Measurements from ENCODE around the gene AP5Z1.
"Not testable (repeated sequence)": the region's sequence is repeated elsewhere in the genome, so short reads cannot be mapped to it uniquely, and the experiment has no call there.

Gene AP5Z1

DNA sequence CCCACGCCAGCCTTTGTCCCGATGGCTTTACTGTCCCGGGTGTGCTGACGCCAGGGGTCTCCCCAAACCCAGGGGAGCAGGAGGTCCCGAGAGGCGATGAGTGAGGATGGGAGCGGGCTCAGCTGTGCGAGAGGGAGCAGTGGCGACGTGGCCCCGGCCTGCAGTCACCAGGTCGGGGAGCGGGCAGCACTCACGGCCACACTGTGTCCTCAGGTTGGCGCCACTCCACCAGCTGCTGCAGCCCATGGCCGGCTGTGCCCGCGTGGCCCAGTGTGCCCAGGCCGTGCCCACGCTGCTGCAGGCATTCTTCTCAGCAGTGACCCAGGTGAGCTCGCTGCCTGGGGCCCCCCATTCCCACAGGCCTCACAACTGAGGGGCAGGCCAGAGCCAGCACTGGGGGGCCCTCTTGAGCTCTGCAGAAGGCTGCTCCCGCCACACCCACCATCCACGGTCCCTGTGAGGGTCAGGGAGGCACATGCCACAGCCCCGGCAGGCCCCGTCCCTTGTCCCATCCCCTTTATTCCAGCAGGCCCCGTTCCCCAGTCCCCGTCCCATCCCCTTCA is 13.3 kb downstream of the AP5Z1 start:
- DNase-seq (ENCODE audit: low spot score): no peak

GRCh38 chr7:4789194-4790077 is 14.0 kb downstream of the AP5Z1 start:
- no peak for DNase-seq (ENCODE audit: low spot score)

GRCh38 chr7:4790078-4790465 is 14.6 kb downstream of the AP5Z1 start:
- DNase-seq (ENCODE audit: low spot score): no peak

- no peak for DNase-seq (ENCODE audit: low spot score)
These were observed 15.1 kb downstream of the AP5Z1 start for GRCh38 chr7:4790516-4790991.

DNA sequence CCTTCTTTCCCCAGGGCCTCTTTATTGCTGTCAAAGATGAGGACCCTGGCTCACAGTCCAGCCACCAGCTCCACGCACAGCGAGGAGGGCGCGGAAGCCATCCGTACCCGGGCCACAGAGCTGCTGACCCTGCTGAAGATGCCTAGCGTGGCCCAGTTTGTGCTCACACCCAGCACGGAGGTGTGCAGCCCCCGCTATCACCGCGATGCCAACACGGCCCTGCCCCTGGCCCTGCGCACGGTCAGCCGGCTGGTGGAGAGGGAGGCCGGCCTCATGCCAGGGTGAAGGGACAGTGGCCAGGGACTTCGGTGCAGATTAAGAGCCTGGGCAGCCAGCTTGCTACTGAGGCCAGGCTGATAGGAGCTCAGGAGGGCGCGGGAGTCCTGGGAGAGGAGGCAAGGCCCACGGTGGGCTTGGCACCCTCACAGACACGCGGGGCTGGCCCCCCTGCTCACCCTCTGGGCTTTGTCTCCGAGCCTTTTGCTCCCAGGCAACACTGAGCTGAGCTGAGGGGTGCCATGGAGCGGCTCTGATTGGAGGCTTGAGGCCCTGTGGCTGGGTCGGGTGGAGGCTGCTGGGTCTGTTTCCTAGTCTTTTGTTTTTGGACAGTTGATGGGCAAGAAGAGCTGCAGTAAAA is 15.8 kb downstream of the AP5Z1 start:
- no peak for DNase-seq (ENCODE audit: low spot score)

DNA sequence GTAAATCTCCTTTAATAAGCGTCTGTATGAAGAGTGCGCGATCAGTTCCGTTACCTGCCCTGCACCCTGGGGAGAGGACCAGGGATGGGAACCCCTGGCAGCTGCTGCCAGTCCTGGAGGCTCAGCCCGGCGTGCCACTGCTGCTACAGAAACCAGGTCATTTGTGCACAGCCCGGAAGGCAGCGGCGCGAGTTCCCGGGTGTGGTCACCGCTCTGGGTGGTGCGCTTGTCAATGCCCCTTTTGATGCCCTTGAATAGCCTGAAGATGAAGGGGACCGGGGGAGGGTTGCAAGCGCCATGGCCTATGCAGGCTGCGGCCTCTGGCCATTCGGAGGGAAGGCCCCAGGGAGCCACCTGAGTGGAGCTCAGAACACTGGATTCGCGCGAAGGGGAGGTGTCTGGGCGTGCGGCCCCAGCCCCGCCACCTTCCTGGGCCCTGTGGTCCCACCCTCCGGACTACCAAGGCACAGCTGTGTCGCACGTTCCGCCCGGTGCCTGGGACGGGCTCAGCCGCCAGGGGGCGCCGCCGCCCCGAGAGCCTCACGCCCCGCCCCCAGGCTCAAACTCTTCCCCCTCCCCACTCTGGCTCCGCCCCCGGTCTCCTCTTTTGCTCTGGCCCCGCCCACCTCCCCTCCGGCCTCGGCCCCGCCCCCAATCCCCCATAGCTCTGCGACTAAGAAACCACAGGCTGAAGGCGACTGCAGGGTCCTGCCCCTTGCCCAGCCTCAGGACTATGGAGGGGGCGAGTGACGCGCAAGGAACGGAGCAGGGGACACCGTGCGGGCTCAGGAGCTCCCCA is 16.5 kb downstream of the AP5Z1 start:
- no peak for DNase-seq (ENCODE audit: low spot score)

- no peak for DNase-seq (ENCODE audit: low spot score)
These were observed 17.2 kb downstream of the AP5Z1 start for GRCh38 chr7:4792537-4793126.

DNA sequence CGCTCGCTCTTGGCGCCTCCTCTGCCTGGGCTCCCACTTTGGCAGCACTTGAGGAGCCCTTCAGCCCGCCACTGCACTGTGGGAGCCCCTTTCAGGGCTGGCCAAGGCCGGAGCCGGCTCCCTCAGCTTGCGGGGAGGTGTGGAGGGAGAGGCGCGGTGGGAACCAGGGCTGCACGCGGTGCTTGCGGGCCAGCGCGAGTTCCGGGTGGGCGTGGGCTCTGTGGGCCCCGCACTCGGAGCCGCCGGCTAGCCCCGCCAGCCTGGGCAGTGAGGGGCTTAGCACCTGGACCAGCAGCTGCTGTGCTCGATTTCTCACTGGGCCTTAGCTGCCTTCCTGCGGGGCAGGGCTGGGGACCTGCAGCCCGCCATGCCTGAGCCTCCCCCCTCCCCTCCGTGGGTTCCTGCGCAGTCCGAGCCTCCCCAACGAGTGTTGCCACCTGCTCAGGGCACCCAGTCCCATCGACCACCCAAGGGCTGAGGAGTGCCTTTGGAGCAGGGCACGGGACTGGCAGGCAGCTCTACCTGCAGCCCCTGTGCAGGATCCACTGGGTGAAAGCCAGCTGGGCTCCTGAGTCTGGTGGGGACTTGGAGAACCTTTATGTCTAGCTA is 18.1 kb downstream of the AP5Z1 start:
- DNase-seq (ENCODE audit: low spot score): not testable (repeated sequence)

GRCh38 chr7:4794171-4794570 is 18.7 kb downstream of the AP5Z1 start:
- not testable (repeated sequence) for DNase-seq (ENCODE audit: low spot score)

DNA sequence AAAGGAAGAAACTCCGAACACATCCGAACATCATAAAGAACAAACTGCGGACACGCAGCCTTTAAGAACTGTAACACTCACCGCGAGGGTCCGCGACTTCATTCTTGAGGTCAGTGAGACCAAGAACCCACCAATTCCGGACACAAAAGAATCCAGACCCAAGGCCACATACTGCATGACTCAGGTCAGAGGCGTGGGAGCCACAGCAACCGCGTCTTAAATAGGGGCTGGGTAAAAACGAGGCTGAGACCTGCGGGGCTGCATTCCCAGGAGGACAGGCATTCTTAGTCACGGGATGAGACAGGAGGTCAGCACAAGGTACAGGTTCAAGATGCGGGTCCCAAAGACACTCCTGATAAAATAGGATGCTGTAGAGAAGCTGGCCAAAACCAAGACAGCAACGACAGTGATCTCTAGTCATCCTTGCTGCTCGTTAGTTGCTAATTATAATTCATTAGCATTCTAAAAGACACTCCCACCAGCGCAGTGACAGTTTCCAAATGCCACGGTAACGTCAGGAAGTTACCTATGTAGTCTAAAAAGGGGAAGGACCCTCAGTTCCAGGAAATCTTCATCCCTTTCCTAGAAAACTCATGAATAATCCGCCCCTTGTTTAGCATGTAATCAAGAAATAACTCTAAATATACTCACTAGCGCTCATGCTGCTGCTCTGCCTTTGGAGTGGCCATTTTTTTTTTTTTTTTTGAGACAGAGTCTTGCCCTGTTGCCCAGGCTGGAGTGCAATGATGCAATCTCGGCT is 19.3 kb downstream of the AP5Z1 start:
- no peak for DNase-seq (ENCODE audit: low spot score)

DNA sequence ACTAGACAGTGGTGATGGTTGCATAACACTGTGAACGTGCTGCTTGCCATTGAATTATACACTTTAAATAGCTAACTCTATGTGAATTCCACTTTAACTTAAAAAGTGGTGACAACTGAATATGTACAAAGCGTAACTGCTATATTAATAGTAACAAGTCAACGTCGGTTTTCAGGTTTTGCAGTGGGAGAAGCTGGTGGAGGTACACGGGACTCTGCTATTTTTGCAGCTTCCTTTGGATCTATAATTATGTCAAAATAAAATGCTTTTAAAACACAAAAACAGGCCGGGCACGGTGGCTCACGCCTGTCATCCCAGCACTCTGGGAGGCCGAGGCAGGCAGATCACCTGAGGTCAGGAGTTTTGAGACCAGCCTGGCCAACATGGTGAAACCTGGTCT is 21.0 kb downstream of the AP5Z1 start:
- DNase-seq (ENCODE audit: low spot score): no peak

DNA sequence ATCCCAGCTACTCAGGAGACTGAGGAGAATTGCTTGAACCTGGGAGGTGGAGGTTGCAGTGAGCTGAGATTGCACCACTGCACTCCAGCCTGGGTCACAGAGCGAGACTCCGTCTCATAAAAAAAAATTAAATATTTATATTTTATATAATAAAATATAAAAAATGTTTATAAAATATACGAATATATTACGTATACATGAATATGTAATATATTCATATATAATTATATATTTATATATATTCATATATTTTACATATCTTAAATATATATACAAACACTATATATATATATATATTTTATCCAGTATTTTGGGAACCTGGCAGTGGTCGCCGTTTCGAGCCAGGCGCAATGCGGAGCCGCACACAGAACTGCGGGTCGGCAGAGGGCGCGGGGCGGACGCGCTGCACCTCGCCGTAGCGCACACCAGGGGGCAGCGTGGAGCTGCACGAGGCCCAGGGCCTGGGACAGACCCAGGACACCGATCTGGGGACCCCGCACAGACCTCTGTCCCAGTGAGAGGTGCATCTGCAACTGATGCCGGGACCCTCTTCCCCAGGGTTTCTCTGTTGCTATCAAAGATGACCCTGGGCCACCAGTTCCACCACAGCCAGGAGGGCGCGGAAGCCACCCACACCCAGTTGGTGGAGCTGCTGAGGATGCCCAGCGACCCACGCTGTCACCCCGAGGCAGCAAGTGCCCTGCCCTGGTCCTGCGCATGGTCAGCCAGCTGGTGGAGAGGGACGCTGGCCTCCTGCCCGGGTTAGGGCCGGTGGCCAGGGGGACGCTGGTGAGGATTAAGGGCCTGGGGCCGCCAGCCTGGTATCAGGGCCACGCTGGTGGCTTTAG is 22.7 kb downstream of the AP5Z1 start:
- peak; percentile 96 for DNase-seq (ENCODE audit: low spot score)

DNA sequence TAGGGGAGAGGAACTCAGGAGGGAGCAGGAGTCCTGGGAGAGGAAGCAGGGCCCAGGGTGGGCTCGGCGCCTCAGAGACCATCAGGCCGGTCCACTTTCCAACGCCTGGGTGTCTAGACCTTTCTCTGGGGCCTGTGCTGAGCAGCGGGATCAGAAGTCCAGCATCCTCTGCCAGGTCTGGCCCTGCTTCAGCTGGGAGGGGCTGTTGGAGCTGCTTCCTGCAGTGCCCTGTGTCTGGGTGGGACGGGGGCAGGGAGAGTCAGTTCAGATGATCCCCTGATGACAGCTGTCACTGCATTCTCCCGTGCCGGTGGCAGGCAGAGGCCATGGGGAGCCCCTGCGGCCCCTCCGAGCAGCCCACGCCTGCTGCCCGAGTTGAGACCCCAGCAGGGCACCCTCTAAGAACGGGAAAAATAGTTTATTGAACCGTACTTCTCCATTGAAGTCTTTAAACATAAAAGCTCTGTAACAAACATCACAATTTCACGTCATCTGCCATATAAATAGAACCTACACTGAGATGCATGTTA is 23.3 kb downstream of the AP5Z1 start:
- DNase-seq (ENCODE audit: low spot score): no peak

DNA sequence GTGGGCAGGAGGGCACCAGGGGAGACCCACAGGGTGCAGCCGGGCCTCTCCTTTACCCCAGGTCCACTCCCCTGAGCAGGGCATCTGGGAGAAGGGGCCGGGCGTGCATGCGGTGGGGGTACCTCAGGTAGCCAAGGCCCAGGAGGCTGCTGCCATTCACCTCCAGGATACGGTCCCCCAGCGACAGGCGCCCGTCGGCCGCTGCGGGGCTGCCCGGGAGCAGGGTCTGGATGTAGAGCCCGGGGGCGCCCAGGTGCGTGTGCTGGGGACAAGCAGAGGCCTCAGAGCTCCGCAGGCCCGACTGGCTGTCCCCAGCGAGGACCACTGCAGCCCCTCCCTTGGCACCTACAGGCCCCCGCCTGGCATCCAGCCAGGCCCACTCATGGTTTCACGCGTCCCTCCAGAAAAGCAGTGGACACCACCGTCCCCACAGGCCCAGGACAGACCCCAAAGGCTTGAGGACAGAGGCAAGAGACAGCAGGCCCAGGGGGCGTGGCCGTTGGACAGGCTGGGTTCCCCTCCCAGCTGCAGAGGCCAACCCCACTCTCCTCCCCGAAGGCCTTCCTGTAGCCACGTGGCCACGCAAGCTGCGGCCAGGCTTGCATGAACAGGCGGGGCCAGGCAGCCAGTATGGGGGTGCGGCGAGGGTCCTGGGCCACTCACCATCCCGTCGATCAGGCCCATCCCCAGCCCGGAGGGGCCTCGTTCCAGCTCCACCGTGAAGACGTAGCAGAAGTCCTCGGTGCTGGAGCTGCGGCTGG is 24.3 kb downstream of the AP5Z1 start:
- no peak for DNase-seq (ENCODE audit: low spot score)

GRCh38 chr7:4800487-4800886 is 25.1 kb downstream of the AP5Z1 start:
- no peak for DNase-seq (ENCODE audit: low spot score)

DNA sequence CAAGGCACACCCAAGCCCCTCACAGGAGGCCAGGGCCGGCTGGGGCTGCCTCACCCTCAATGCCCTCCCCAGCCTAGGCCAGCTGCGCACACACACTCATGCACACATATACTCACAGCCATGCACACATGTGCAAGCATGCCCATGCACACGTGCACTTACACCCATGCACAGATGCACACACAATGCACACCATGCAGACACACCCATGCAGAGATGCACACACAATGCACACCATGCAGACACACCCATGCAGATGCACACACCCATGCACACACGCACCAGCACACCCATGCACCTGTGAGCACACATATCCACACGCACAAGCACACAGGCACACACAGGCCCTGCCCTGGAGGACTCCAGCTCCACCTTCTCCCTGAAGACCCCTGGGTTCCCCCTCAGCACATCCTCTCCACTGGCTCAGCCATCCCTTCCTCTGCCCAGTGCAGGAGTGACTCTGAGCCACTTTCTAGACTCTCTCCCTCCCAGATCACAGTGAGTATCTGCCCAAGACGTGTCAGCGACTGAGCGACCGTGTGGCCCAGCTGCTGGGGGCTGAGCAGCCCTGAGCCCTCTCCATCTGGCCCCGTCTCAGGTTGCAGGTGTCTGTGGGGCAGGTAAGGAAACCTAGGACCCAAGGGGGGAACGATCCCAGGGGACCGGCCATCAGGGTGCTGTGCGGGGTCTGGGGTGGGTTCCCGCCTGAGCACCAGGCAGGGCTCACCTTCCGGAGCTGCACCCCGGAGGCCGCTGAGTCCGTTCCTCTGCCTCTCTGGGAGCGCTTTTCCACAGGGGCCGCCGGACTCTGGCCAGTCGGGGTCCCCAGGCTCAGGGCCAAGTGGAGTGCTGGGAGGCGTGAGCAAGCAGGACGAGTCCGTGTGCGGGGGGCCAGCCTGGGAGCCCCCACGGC is 25.8 kb downstream of the AP5Z1 start:
- DNase-seq (ENCODE audit: low spot score): no peak

GRCh38 chr7:4801839-4802231 is 26.4 kb downstream of the AP5Z1 start:
- DNase-seq (ENCODE audit: low spot score): no peak

GRCh38 chr7:4802577-4802976 is 27.2 kb downstream of the AP5Z1 start:
- not testable (repeated sequence) for DNase-seq (ENCODE audit: low spot score)

Data from HuH-7.5 (cell line).